ENCODE data around the gene HDAC11. TPM values are rescaled to one million over a fixed set of nuclear protein-coding genes. Genes with fewer than 3 reads are reported as not detected.

Gene HDAC11
- total RNA-seq, 4 donors from 2014 or later = 19.8 to 44.0 (median 27.1) TPM

DNA sequence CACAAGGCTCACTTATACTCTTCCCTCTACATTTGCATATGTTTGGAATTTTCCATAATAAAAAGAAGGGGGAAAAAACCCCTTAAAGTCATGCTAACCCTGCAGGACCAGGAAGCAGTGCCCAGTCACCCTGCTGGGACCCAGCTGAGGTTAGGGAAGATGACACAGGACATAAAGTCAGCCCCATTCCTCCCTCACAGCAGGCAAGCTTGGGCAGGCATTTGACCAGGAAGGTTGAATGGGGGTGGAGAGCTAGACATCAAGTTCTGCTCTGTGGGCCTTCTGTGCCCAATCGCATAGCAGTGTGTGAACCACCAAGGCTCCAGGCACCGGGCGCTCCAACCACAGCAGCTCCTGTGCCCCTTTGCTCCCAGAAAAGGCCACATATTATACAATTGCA lies 7.1 kb upstream of the HDAC11 start:
- no peak for DNase-seq
- TF ChIP-seq, protein P1, sequence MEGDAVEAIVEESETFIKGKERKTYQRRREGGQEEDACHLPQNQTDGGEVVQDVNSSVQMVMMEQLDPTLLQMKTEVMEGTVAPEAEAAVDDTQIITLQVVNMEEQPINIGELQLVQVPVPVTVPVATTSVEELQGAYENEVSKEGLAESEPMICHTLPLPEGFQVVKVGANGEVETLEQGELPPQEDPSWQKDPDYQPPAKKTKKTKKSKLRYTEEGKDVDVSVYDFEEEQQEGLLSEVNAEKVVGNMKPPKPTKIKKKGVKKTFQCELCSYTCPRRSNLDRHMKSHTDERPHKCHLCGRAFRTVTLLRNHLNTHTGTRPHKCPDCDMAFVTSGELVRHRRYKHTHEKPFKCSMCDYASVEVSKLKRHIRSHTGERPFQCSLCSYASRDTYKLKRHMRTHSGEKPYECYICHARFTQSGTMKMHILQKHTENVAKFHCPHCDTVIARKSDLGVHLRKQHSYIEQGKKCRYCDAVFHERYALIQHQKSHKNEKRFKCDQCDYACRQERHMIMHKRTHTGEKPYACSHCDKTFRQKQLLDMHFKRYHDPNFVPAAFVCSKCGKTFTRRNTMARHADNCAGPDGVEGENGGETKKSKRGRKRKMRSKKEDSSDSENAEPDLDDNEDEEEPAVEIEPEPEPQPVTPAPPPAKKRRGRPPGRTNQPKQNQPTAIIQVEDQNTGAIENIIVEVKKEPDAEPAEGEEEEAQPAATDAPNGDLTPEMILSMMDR (IDR thresholded peaks at IDR 0.05) = no peak
- TF ChIP-seq EP300 (IDR thresholded peaks at IDR 0.05; ENCODE audit: low read depth) (no peak), POLR2A (IDR thresholded peaks at IDR 0.05) (no peak), POLR2AphosphoS5 (IDR thresholded peaks at IDR 0.05) (no peak)
- Histone ChIP-seq H3K9me3 (no peaks in the 10 kb centered on the region), H3K27me3 (peaks cover 3% of the 10 kb centered on the region), H3K4me3 (no peak overlapping the region), H3K27ac (no peak overlapping the region), H3K36me3 (no peaks in the 10 kb centered on the region), H3K4me1 (peaks cover 0 to 7% (median 3%) of the 10 kb centered on the region in 4 donors)
- 93% methylated on average over 3 of the region's 3 CpGs; no CpG with 5 or more reads in 1 of the 2 donors for WGBS, 2 donors (ENCODE audit: low coverage in 1 of 2)
- intact Hi-C loops (cut with DNase I; ENCODE audit: low total_unique reads) (no loop called here), in situ Hi-C loops (cut with MboI; ENCODE audit: low pct_ligation_motif_present in 1 of 4, low pct_unique_long_range_greater_than_20kb in 1 of 4, low sequenced_read_pairs in 3 of 4) (loop anchor here in 1 of 4 donors (25.0 kb wide), 1 partner anchor 386 kb away; no protein-coding TSS in a partner anchor)

DNA sequence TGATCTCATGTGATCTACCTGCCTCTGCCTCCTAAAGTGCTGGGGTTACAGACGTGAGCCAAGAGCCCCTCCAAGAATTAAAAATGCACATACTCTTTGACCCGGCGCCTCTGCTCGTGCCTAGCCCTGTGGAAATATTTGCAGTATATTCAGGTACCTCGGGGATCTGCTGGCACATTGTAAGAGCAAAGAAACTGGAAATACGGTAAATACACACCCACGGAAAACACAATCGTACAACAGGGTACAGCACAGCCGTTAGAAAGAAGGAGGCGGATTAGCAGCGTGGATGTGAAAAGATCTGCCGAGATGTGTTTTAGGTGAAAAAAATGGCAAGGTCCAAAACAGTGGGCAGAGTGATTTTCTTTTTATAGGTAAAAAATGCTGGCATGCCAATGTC lies 6.1 kb upstream of the HDAC11 start:
- Histone ChIP-seq H3K9me3 (no peaks in the 10 kb centered on the region), H3K4me1 (peaks cover 0 to 11% (median 7%) of the 10 kb centered on the region in 4 donors), H3K4me3 (no peak overlapping the region), H3K27me3 (peaks cover 3% of the 10 kb centered on the region), H3K36me3 (no peaks in the 10 kb centered on the region), H3K27ac (no peak overlapping the region)
- no peak for DNase-seq
- in situ Hi-C loops (cut with MboI; ENCODE audit: low pct_ligation_motif_present in 1 of 4, low pct_unique_long_range_greater_than_20kb in 1 of 4, low sequenced_read_pairs in 3 of 4) (loop anchor here in 1 of 4 donors (25.0 kb wide), 1 partner anchor 387 kb away; no protein-coding TSS in a partner anchor), intact Hi-C loops (cut with DNase I; ENCODE audit: low total_unique reads) (no loop called here)
- TF ChIP-seq POLR2AphosphoS5 (IDR thresholded peaks at IDR 0.05) (no peak), POLR2A (IDR thresholded peaks at IDR 0.05) (no peak), EP300 (IDR thresholded peaks at IDR 0.05; ENCODE audit: low read depth) (no peak)
- TF ChIP-seq, protein P1 (IDR thresholded peaks at IDR 0.05) = no peak
- 64 to 100% methylated on average over 1 to 12 of the region's 12 CpGs for WGBS, 2 donors (ENCODE audit: low coverage in 1 of 2)

DNA sequence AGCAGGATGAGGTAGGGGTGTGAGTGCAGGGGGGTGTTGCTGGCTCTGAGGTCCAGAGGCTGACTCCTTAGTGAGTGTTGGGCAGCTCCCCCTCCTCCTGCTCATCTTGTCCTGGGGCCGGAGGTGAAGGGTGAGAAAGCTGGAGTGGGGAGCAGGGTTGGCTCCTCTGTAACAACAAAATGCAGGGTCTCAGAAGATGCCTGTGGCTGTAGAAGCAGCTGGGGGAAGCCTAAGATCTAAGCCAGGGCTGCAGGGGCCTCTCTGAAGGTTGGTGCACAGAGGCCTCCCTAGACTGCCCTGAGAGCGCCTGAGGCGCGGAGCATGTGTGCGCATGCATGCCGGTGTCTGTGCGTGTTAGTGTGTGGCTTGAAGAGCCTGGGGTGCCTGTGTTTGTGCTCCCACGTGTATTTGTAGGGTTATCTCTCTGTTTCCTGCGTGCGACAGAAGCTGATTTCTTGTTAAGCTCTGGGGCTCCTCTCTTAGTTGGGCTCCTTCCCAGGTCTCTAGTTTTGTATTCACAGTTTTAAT lies 5.3 kb upstream of the HDAC11 start:
- no peak for DNase-seq
- Histone ChIP-seq H3K36me3 (no peaks in the 10 kb centered on the region), H3K9me3 (no peaks in the 10 kb centered on the region), H3K4me1 (peaks cover 0 to 14% (median 9%) of the 10 kb centered on the region in 4 donors), H3K4me3 (no peak overlapping the region), H3K27ac (no peak overlapping the region), H3K27me3 (peaks cover 3% of the 10 kb centered on the region)
- no peak for TF ChIP-seq POLR2AphosphoS5 (IDR thresholded peaks at IDR 0.05)
- TF ChIP-seq POLR2A (IDR thresholded peaks at IDR 0.05) = no peak
- TF ChIP-seq EP300 (IDR thresholded peaks at IDR 0.05; ENCODE audit: low read depth) = no peak
- TF ChIP-seq, protein P1 (IDR thresholded peaks at IDR 0.05) = no peak
- 83% methylated on average over 10 of the region's 10 CpGs; no CpG with 5 or more reads in 1 of the 2 donors for WGBS, 2 donors (ENCODE audit: low coverage in 1 of 2)
- in situ Hi-C loops (cut with MboI; ENCODE audit: low pct_ligation_motif_present in 1 of 4, low pct_unique_long_range_greater_than_20kb in 1 of 4, low sequenced_read_pairs in 3 of 4) = loop anchor here in 1 of 4 donors (25.0 kb wide), 1 partner anchor 388 kb away; no protein-coding TSS in a partner anchor
- intact Hi-C loops (cut with DNase I; ENCODE audit: low total_unique reads) = no loop called here

DNA sequence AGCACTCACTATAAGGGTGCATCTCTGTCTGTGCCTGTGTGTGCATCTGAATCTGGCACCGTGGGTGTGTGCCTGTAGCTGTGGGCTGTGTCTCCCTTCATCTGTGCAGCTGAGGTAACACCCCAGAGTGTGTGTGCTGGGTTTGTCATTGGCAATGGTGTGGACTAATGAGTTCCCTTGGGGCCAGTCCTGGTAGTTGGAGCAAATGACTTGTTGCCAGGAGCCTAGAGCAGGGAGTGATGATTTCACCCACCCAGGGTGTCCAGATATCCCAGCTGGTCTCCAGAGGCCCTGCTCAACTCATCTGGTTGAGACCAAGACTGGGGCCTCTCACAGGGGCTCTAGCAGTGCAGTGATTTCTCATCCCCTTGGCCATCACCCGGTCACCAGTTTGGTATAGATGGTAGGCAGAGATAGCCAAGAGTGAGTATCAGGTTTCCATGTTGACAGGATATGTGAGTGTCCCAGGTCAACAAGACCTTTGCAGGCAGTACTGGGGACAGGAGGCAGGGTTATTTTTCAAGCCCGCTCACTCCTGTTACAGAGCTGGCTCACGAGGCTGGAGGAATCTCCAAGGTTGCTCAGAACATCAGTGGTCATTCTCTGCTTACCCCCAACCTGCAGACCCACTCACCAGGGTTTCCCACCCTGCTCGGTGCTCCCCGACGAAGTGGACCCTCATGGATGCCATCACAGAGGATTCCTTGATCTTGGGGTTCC lies 4.1 kb upstream of the HDAC11 start:
- H3K27ac ChIP-seq = no peak overlapping the region
- intact Hi-C loops (cut with DNase I; ENCODE audit: low total_unique reads) (no loop called here), in situ Hi-C loops (cut with MboI; ENCODE audit: low pct_ligation_motif_present in 1 of 4, low pct_unique_long_range_greater_than_20kb in 1 of 4, low sequenced_read_pairs in 3 of 4) (no loop called here)
- no peak for DNase-seq
- H3K4me3 ChIP-seq = no peak overlapping the region
- WGBS, 2 donors (ENCODE audit: low coverage in 1 of 2) = 56% methylated on average over 6 of the region's 7 CpGs; no CpG with 5 or more reads in 1 of the 2 donors
- peaks cover 3% of the 10 kb centered on the region for H3K27me3 ChIP-seq
- TF ChIP-seq EP300 (IDR thresholded peaks at IDR 0.05; ENCODE audit: low read depth) (no peak), POLR2A (IDR thresholded peaks at IDR 0.05) (no peak), POLR2AphosphoS5 (IDR thresholded peaks at IDR 0.05) (no peak)
- TF ChIP-seq, protein P1 (IDR thresholded peaks at IDR 0.05) = no peak
- H3K36me3 ChIP-seq = no peaks in the 10 kb centered on the region
- no peaks in the 10 kb centered on the region for H3K9me3 ChIP-seq
- peaks cover 5 to 19% (median 14%) of the 10 kb centered on the region in 4 donors for H3K4me1 ChIP-seq
